8988T (cell line): ENCODE measurements around the gene INPP5A.
"Not testable (repeated sequence)": the region's sequence is repeated elsewhere in the genome, so short reads cannot be mapped to it uniquely, and the experiment has no call there.

Source experiments
- DNase-seq: peaks from one replicate; pipeline ENCODE4 v3.0.0; 2011

The INPP5A gene

GRCh38 chr10:132777441-132777840 is 239.9 kb downstream of the INPP5A start:
- no peak for DNase-seq

GRCh38 chr10:132779549-132780294 is 242.1 kb downstream of the INPP5A start:
- no peak for DNase-seq

GRCh38 chr10:132780356-132780755 is 242.8 kb downstream of the INPP5A start:
- no peak for DNase-seq

GRCh38 chr10:132781556-132781955 is 244.0 kb downstream of the INPP5A start:
- no peak for DNase-seq

- no peak for DNase-seq
Measured at GRCh38 chr10:132783165-132783939, 245.8 kb downstream of the INPP5A start.

- no peak for DNase-seq
Measured at GRCh38 chr10:132783940-132784865, 246.6 kb downstream of the INPP5A start.

- no peak for DNase-seq
Measured at GRCh38 chr10:132784866-132785722, 247.5 kb downstream of the INPP5A start.

GRCh38 chr10:132785723-132786475 is 248.3 kb downstream of the INPP5A start, which contains the start of gene NKX6-2:
TSS of gene NKX6-2 (minus strand) at chr10:132786147. CDS start at chr10:132785948, 199 bp downstream.
- no peak for DNase-seq

GRCh38 chr10:132786476-132786883 is 248.9 kb downstream of the INPP5A start:
- no peak for DNase-seq

GRCh38 chr10:132786884-132787494 is 249.4 kb downstream of the INPP5A start:
- no peak for DNase-seq

GRCh38 chr10:132787495-132788179 is 250.1 kb downstream of the INPP5A start:
- peak; percentile 92 for DNase-seq

- peak; percentile 91 for DNase-seq
Measured at GRCh38 chr10:132788180-132788830, 250.7 kb downstream of the INPP5A start.

GRCh38 chr10:132788831-132789219 is 251.2 kb downstream of the INPP5A start:
- DNase-seq, result no peak

- DNase-seq, result no peak
Measured at GRCh38 chr10:132789659-132790148, 252.1 kb downstream of the INPP5A start.

GRCh38 chr10:132790470-132790869 is 252.9 kb downstream of the INPP5A start:
- no peak for DNase-seq

GRCh38 chr10:132790934-132791829 is 253.6 kb downstream of the INPP5A start:
- no peak for DNase-seq

- not testable (repeated sequence) for DNase-seq
Measured at GRCh38 chr10:132792099-132792498, 254.5 kb downstream of the INPP5A start.

- no peak for DNase-seq
Measured at GRCh38 chr10:132792796-132793195, 255.2 kb downstream of the INPP5A start.
